Measurements from ENCODE around the gene PRXL2A. TPM values are rescaled to one million over a fixed set of nuclear protein-coding genes. Genes with fewer than 3 reads are reported as not detected.
"Not testable (repeated sequence)": the region's sequence is repeated elsewhere in the genome, so short reads cannot be mapped to it uniquely, and the experiment has no call there.

PRXL2A gene
- total RNA-seq (0.76 TPM), polyA plus RNA-seq (1 to 10 TPM; 1.4 to 8.3 (median 3.5) TPM)

GRCh38 chr10:80408242-80409101 lies at the start of gene PRXL2A:
TSS of gene PRXL2A (plus strand) at chr10:80408551. CDS start at chr10:80420468, 11,917 bp downstream.
- Histone ChIP-seq H3K4me1 (ENCODE audit: control insufficient read depth, insufficient read depth, low read length, poor library complexity, severe bottlenecking) (peaks cover 17% of the 10 kb centered on the region), H3K36me3 (ENCODE audit: control insufficient read depth, insufficient read depth, low read length) (no peaks in the 10 kb centered on the region), H3K27ac (ENCODE audit: insufficient read depth, low read length, poor library complexity, severe bottlenecking) (no peak within 1 kb of the TSS), H3K9me3 (ENCODE audit: control insufficient read depth in 2 of 2, low read length in 2 of 2) (no peaks in the 10 kb centered on the region), H3K27me3 (ENCODE audit: control insufficient read depth, insufficient read depth, low read length) (peaks cover 12% of the 10 kb centered on the region), H3K4me3 (ENCODE audit: low read depth, low read length) (peak within 1 kb of the TSS; percentile 64)
- ATAC-seq (ENCODE audit: low read depth in 2 of 2) (peak; percentile 84 to 91), DNase-seq (peak; percentile 63 to 75 (median 68))
- Mint-ChIP-seq H3K36me3 (no peaks in the 10 kb centered on the region), H3K4me3 (peak within 1 kb of the TSS; percentile 84 to 93 (median 88)), H3K27me3 (peaks cover 59% of the 10 kb centered on the region), H3K27ac (peak within 1 kb of the TSS in 2 of 3 donors; percentile 41 to 89), H3K4me1 (peaks cover 0 to 17% (median 7%) of the 10 kb centered on the region in 4 donors), H3K9me3 (no peaks in the 10 kb centered on the region)

GRCh38 chr10:80358925-80359324 lies 49.4 kb upstream of the PRXL2A start:
- not testable (repeated sequence) for H3K4me1 ChIP-seq (ENCODE audit: control insufficient read depth, insufficient read depth, low read length, poor library complexity, severe bottlenecking); H3K36me3 ChIP-seq (ENCODE audit: control insufficient read depth, insufficient read depth, low read length); H3K36me3 Mint-ChIP-seq; H3K9me3 ChIP-seq (ENCODE audit: control insufficient read depth in 2 of 2, low read length in 2 of 2); H3K4me3 ChIP-seq (ENCODE audit: low read depth, low read length); H3K27ac Mint-ChIP-seq; H3K9me3 Mint-ChIP-seq; H3K4me3 Mint-ChIP-seq; H3K27ac ChIP-seq (ENCODE audit: insufficient read depth, low read length, poor library complexity, severe bottlenecking); ATAC-seq (ENCODE audit: low read depth in 2 of 2); DNase-seq
- Mint-ChIP-seq H3K4me1 (peaks cover 0 to 18% (median 0%) of the 10 kb centered on the region in 4 donors), H3K27me3 (peaks cover 62% of the 10 kb centered on the region)
- H3K27me3 ChIP-seq (ENCODE audit: control insufficient read depth, insufficient read depth, low read length): peaks cover 17% of the 10 kb centered on the region

- no peak for DNase-seq
- peaks cover 0 to 18% (median 0%) of the 10 kb centered on the region in 4 donors for H3K4me1 Mint-ChIP-seq
- Histone ChIP-seq H3K27me3 (ENCODE audit: control insufficient read depth, insufficient read depth, low read length) (peaks cover 15% of the 10 kb centered on the region), H3K4me1 (ENCODE audit: control insufficient read depth, insufficient read depth, low read length, poor library complexity, severe bottlenecking) (no peaks in the 10 kb centered on the region), H3K4me3 (ENCODE audit: low read depth, low read length) (no peak overlapping the region), H3K36me3 (ENCODE audit: control insufficient read depth, insufficient read depth, low read length) (no peaks in the 10 kb centered on the region), H3K9me3 (ENCODE audit: control insufficient read depth in 2 of 2, low read length in 2 of 2) (no peaks in the 10 kb centered on the region), H3K27ac (ENCODE audit: insufficient read depth, low read length, poor library complexity, severe bottlenecking) (no peak overlapping the region)
- H3K4me3 Mint-ChIP-seq: no peak overlapping the region
- no peak overlapping the region for H3K27ac Mint-ChIP-seq
- no peaks in the 10 kb centered on the region for H3K36me3 Mint-ChIP-seq
- H3K9me3 Mint-ChIP-seq: peaks cover 0 to 3% (median 0%) of the 10 kb centered on the region in 7 donors
- H3K27me3 Mint-ChIP-seq: peaks cover 57% of the 10 kb centered on the region
- ATAC-seq (ENCODE audit: low read depth in 2 of 2): no peak
Observed at GRCh38 chr10:80359644-80360043, 48.7 kb upstream of the PRXL2A start.

- Histone ChIP-seq H3K4me1 (ENCODE audit: control insufficient read depth, insufficient read depth, low read length, poor library complexity, severe bottlenecking) (no peaks in the 10 kb centered on the region), H3K4me3 (ENCODE audit: low read depth, low read length) (no peak overlapping the region), H3K9me3 (ENCODE audit: control insufficient read depth in 2 of 2, low read length in 2 of 2) (peaks cover 11 to 14% of the 10 kb centered on the region in 2 experiments), H3K27ac (ENCODE audit: insufficient read depth, low read length, poor library complexity, severe bottlenecking) (no peak overlapping the region), H3K27me3 (ENCODE audit: control insufficient read depth, insufficient read depth, low read length) (peaks cover 8% of the 10 kb centered on the region), H3K36me3 (ENCODE audit: control insufficient read depth, insufficient read depth, low read length) (no peaks in the 10 kb centered on the region)
- Mint-ChIP-seq H3K4me1 (no peaks in the 10 kb centered on the region), H3K4me3 (no peak overlapping the region), H3K9me3 (peaks cover 0 to 22% (median 7%) of the 10 kb centered on the region in 7 donors), H3K27ac (no peak overlapping the region), H3K36me3 (peaks cover 4% of the 10 kb centered on the region), H3K27me3 (peaks cover 40% of the 10 kb centered on the region)
- ATAC-seq (ENCODE audit: low read depth in 2 of 2) (no peak), DNase-seq (no peak)
Observed at GRCh38 chr10:80365510-80365909, 42.8 kb upstream of the PRXL2A start.

GRCh38 chr10:80371467-80371866 lies 36.9 kb upstream of the PRXL2A start:
- peaks cover 9 to 12% of the 10 kb centered on the region in 2 experiments for H3K9me3 ChIP-seq (ENCODE audit: control insufficient read depth in 2 of 2, low read length in 2 of 2)
- Mint-ChIP-seq H3K4me3 (no peak overlapping the region), H3K4me1 (no peaks in the 10 kb centered on the region), H3K27ac (no peak overlapping the region), H3K36me3 (peaks cover 4% of the 10 kb centered on the region), H3K9me3 (peaks cover 0 to 19% (median 6%) of the 10 kb centered on the region in 7 donors), H3K27me3 (peaks cover 25% of the 10 kb centered on the region)
- H3K27me3 ChIP-seq (ENCODE audit: control insufficient read depth, insufficient read depth, low read length): peaks cover 8% of the 10 kb centered on the region
- H3K36me3 ChIP-seq (ENCODE audit: control insufficient read depth, insufficient read depth, low read length): no peaks in the 10 kb centered on the region
- H3K27ac ChIP-seq (ENCODE audit: insufficient read depth, low read length, poor library complexity, severe bottlenecking): no peak overlapping the region
- H3K4me3 ChIP-seq (ENCODE audit: low read depth, low read length): no peak overlapping the region
- DNase-seq: no peak
- no peak for ATAC-seq (ENCODE audit: low read depth in 2 of 2)
- no peaks in the 10 kb centered on the region for H3K4me1 ChIP-seq (ENCODE audit: control insufficient read depth, insufficient read depth, low read length, poor library complexity, severe bottlenecking)

- Histone ChIP-seq H3K27me3 (ENCODE audit: control insufficient read depth, insufficient read depth, low read length) (peaks cover 8% of the 10 kb centered on the region), H3K4me3 (ENCODE audit: low read depth, low read length) (no peak overlapping the region), H3K9me3 (ENCODE audit: control insufficient read depth in 2 of 2, low read length in 2 of 2) (peaks cover 0 to under 1% of the 10 kb centered on the region in 2 experiments), H3K4me1 (ENCODE audit: control insufficient read depth, insufficient read depth, low read length, poor library complexity, severe bottlenecking) (no peaks in the 10 kb centered on the region), H3K36me3 (ENCODE audit: control insufficient read depth, insufficient read depth, low read length) (no peaks in the 10 kb centered on the region), H3K27ac (ENCODE audit: insufficient read depth, low read length, poor library complexity, severe bottlenecking) (no peak overlapping the region)
- no peak for DNase-seq
- Mint-ChIP-seq H3K4me3 (no peak overlapping the region), H3K27ac (no peak overlapping the region), H3K36me3 (peaks cover 4% of the 10 kb centered on the region), H3K4me1 (no peaks in the 10 kb centered on the region), H3K27me3 (peaks cover 18% of the 10 kb centered on the region), H3K9me3 (peaks cover 0 to 10% (median 3%) of the 10 kb centered on the region in 7 donors)
- ATAC-seq (ENCODE audit: low read depth in 2 of 2): no peak
Observed at GRCh38 chr10:80372675-80373074, 35.7 kb upstream of the PRXL2A start.

GRCh38 chr10:80373502-80373901 lies 34.8 kb upstream of the PRXL2A start:
- Histone ChIP-seq H3K9me3 (ENCODE audit: control insufficient read depth in 2 of 2, low read length in 2 of 2) (no peaks in the 10 kb centered on the region), H3K36me3 (ENCODE audit: control insufficient read depth, insufficient read depth, low read length) (no peaks in the 10 kb centered on the region), H3K4me1 (ENCODE audit: control insufficient read depth, insufficient read depth, low read length, poor library complexity, severe bottlenecking) (no peaks in the 10 kb centered on the region), H3K4me3 (ENCODE audit: low read depth, low read length) (no peak overlapping the region), H3K27ac (ENCODE audit: insufficient read depth, low read length, poor library complexity, severe bottlenecking) (no peak overlapping the region), H3K27me3 (ENCODE audit: control insufficient read depth, insufficient read depth, low read length) (peaks cover 6% of the 10 kb centered on the region)
- no peak for ATAC-seq (ENCODE audit: low read depth in 2 of 2)
- DNase-seq: no peak
- Mint-ChIP-seq H3K4me1 (peaks cover 0 to 5% (median 3%) of the 10 kb centered on the region in 4 donors), H3K27ac (no peak overlapping the region), H3K36me3 (no peaks in the 10 kb centered on the region), H3K9me3 (peaks cover 0 to 2% (median 0%) of the 10 kb centered on the region in 7 donors), H3K27me3 (peaks cover 18% of the 10 kb centered on the region), H3K4me3 (no peak overlapping the region)

Measured in CD4-positive, CD25-positive, alpha-beta regulatory T cell (primary cell).